ENCODE data around the gene MYO18B.

MYO18B gene

GRCh38 chr22:25744694-25745093 lies 2.7 kb downstream of the MYO18B start:
- TF ChIP-seq POLR2AphosphoS5 (IDR thresholded peaks at IDR 0.05; ENCODE audit: low read depth, low read length) (no peak), TAF1 (IDR thresholded peaks at IDR 0.05; ENCODE audit: borderline replicate concordance, insufficient read depth, low read length) (no peak), SIN3A (IDR thresholded peaks at IDR 0.05; ENCODE audit: borderline replicate concordance, insufficient read depth, low read length) (no peak), REST (IDR thresholded peaks at IDR 0.05; ENCODE audit: insufficient read depth in 1 of 2, low read depth in 2 of 2, low read length in 2 of 2) (no peak), FOXP2 (optimal IDR thresholded peaks at IDR 0.05; ENCODE audit: borderline replicate concordance, extremely low read depth, extremely low read length, insufficient read depth) (no peak)

DNA sequence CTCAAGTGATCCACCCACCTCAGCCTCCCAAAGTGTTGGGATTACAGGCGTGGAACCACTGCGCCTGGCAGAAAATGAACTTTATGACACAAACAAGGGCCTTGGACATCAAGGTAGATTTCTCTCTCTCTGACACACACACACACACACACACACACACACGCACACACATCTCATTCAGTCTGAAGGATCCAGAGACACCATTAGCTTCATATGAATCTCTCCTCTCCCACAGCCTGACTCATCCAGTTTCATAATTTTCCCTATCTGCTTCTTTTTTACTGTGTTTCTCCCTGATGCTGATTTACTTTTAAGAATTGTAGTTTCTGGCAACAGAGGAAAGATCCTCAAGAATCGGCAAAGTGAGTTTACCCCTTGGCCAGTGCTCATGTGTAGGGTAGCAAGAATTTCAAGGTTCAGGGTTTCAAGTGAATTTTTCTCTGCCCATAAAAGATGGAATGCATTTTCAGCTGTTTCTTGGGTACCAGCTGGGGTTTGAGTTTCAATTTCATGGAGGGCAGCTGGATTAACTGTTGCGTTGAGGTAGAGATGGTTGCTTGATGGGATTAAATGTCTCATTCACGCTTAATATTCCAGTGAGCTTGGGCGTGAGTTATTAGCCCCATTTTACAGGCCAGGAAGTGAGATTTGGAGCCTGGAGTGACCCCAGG lies 3.5 kb downstream of the MYO18B start:
- TF ChIP-seq POLR2AphosphoS5 (IDR thresholded peaks at IDR 0.05; ENCODE audit: low read depth, low read length): no peak
- no peak for TF ChIP-seq REST (IDR thresholded peaks at IDR 0.05; ENCODE audit: insufficient read depth in 1 of 2, low read depth in 2 of 2, low read length in 2 of 2)
- TF ChIP-seq SIN3A (IDR thresholded peaks at IDR 0.05; ENCODE audit: borderline replicate concordance, insufficient read depth, low read length): no peak
- TF ChIP-seq TAF1 (IDR thresholded peaks at IDR 0.05; ENCODE audit: borderline replicate concordance, insufficient read depth, low read length): no peak
- TF ChIP-seq FOXP2 (optimal IDR thresholded peaks at IDR 0.05; ENCODE audit: borderline replicate concordance, extremely low read depth, extremely low read length, insufficient read depth): no peak

GRCh38 chr22:25746012-25746373 lies 4.0 kb downstream of the MYO18B start:
- no peak for TF ChIP-seq TAF1 (IDR thresholded peaks at IDR 0.05; ENCODE audit: borderline replicate concordance, insufficient read depth, low read length)
- TF ChIP-seq SIN3A (IDR thresholded peaks at IDR 0.05; ENCODE audit: borderline replicate concordance, insufficient read depth, low read length): no peak
- TF ChIP-seq POLR2AphosphoS5 (IDR thresholded peaks at IDR 0.05; ENCODE audit: low read depth, low read length): no peak
- TF ChIP-seq REST (IDR thresholded peaks at IDR 0.05; ENCODE audit: insufficient read depth in 1 of 2, low read depth in 2 of 2, low read length in 2 of 2): no peak
- TF ChIP-seq FOXP2 (optimal IDR thresholded peaks at IDR 0.05; ENCODE audit: borderline replicate concordance, extremely low read depth, extremely low read length, insufficient read depth): no peak

- no peak for TF ChIP-seq TAF1 (IDR thresholded peaks at IDR 0.05; ENCODE audit: borderline replicate concordance, insufficient read depth, low read length)
- no peak for TF ChIP-seq POLR2AphosphoS5 (IDR thresholded peaks at IDR 0.05; ENCODE audit: low read depth, low read length)
Measured at GRCh38 chr22:25747245-25747944, 5.4 kb downstream of the MYO18B start.

- TF ChIP-seq FOXP2 (optimal IDR thresholded peaks at IDR 0.05; ENCODE audit: borderline replicate concordance, extremely low read depth, extremely low read length, insufficient read depth) (no peak), REST (IDR thresholded peaks at IDR 0.05; ENCODE audit: insufficient read depth in 1 of 2, low read depth in 2 of 2, low read length in 2 of 2) (no peak), TAF1 (IDR thresholded peaks at IDR 0.05; ENCODE audit: borderline replicate concordance, insufficient read depth, low read length) (no peak), POLR2AphosphoS5 (IDR thresholded peaks at IDR 0.05; ENCODE audit: low read depth, low read length) (no peak), SIN3A (IDR thresholded peaks at IDR 0.05; ENCODE audit: borderline replicate concordance, insufficient read depth, low read length) (no peak)
Measured at GRCh38 chr22:25748140-25748539, 6.2 kb downstream of the MYO18B start.

Measured in PFSK-1 (cell line).